ENCODE data around the gene SMURF1. TPM values are rescaled to one million over a fixed set of nuclear protein-coding genes. Genes with fewer than 3 reads are reported as not detected.

The SMURF1 gene
- total and polyA plus RNA-seq, 2 of the 8 experiments (the other 6 are each of a cell fraction or from before 2014, with no cell fraction given): 9.6 to 24.5 TPM

DNA sequence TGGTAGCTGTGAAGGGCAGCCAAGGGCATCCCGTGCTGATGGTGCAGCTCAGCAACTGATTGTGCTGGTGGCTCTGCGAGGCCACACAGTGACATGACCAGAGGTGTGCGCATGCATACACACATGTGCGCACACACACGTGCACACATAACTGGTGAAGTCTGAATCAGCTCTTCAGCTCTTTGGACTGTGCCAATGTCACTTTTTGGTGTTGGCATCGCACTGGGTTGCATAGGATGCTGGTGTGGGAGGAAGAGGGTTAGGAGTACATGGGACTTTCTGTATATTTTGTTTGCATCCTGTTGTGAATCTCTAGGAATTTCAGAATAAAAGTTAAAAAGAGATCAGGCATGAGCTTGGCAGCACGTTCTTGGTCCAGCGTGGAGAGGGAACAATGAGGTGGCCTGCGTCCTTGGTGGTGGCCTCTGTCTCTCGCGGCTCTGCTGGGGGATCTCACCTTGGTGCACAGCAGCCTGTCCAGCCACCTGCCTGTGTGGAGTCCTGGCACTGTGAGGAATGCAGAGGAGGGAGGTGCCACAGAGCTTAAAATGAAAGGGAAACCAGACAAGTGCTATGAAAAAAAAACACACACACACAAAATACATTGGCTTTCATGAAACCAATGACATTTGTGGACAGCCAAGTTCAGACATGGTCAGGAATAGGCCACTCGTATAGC is 141.6 kb downstream of the SMURF1 start:
- no peak overlapping the region for H3K4ac ChIP-seq (replicated peaks; ENCODE audit: insufficient read length, low read depth, low read length)
- H4K91ac ChIP-seq (replicated peaks; ENCODE audit: insufficient read length, low read length): no peak overlapping the region
- no peaks in the 10 kb centered on the region for H3K79me1 ChIP-seq (ENCODE audit: low read depth, low read length)
- FAIRE-seq (no peak), DNase-seq (ENCODE audit: low read depth in 1 of 2, low spot score in 2 of 2) (no peak)
- peaks cover 0 to 1% of the 10 kb centered on the region in 2 experiments for H4K20me1 ChIP-seq (replicated peaks in 1 of 2; ENCODE audit: control insufficient read depth in 1 of 2, insufficient read depth in 2 of 2, low read length in 2 of 2)
- no peak overlapping the region for H3K9ac ChIP-seq (replicated peaks in 1 of 4; ENCODE audit: extremely low read depth in 1 of 4, low read depth in 3 of 4, low read length in 3 of 4)
- peaks cover 14 to 53% (median 39%) of the 10 kb centered on the region in 4 experiments; a peak in 6 of 8 replicates for H3K36me3 ChIP-seq (ENCODE audit: control insufficient read depth in 2 of 4, insufficient read depth in 4 of 4, low read length in 3 of 4)
- H2BK120ac ChIP-seq (replicated peaks; ENCODE audit: low read depth, low read length): no peak overlapping the region
- H2BK12ac ChIP-seq (ENCODE audit: low read depth, low read length): no peak overlapping the region
- POLR2A ChIA-PET (ENCODE audit: partially characterized antibody): interaction anchor here (1.1 kb wide), 1 partner anchor 11 kb away, joined by 4 read pairs; no protein-coding TSS in a partner anchor
- H2BK15ac ChIP-seq (ENCODE audit: low read length): no peak overlapping the region
- H3K4me3 ChIP-seq (ENCODE audit: extremely low read depth in 1 of 4, insufficient read depth in 2 of 4, low read depth in 3 of 4, low read length in 4 of 4): no peak overlapping the region
- H3K18ac ChIP-seq (ENCODE audit: extremely low read depth, low read length): no peak overlapping the region
- H3K4me2 ChIP-seq (ENCODE audit: insufficient read depth in 1 of 2, low read depth in 2 of 2, low read length in 2 of 2): no peak overlapping the region
- H2AFZ ChIP-seq (ENCODE audit: low read length): no peak overlapping the region
- no peak overlapping the region for H4K8ac ChIP-seq (ENCODE audit: extremely low read depth, insufficient read depth, low read length)
- H2AK5ac ChIP-seq (ENCODE audit: low read depth, low read length): no peak overlapping the region
- H3K56ac ChIP-seq (replicated peaks; ENCODE audit: insufficient read length, low read depth, low read length): no peak overlapping the region
- H3K4me1 ChIP-seq (replicated peaks in 1 of 4; ENCODE audit: control insufficient read depth in 3 of 4, insufficient read depth in 4 of 4, low read length in 3 of 4): no peaks in the 10 kb centered on the region
- no peaks in the 10 kb centered on the region for H3K79me2 ChIP-seq (ENCODE audit: control insufficient read depth in 1 of 2, insufficient read depth in 2 of 2, low read length in 2 of 2)
- no peaks in the 10 kb centered on the region for H3K27me3 ChIP-seq (replicated peaks in 1 of 4; ENCODE audit: control insufficient read depth in 3 of 4, extremely low read depth in 1 of 4, insufficient read depth in 3 of 4, low read length in 3 of 4)
- H3K27ac ChIP-seq (ENCODE audit: low read depth, low read length): no peak overlapping the region
- H3K9me3 ChIP-seq (ENCODE audit: insufficient read depth in 2 of 2, low read depth in 1 of 2, low read length in 1 of 2): no peaks in the 10 kb centered on the region
- TF ChIP-seq GTF2F1 (IDR thresholded peaks at IDR 0.05; ENCODE audit: borderline replicate concordance, low read depth, low read length) (no peak), EGR1 (IDR thresholded peaks at IDR 0.05; ENCODE audit: borderline replicate concordance, low read depth, low read length) (no peak)
- CTCF ChIA-PET (ENCODE audit: partially characterized antibody): interaction anchor here (1.0 to 1.8 kb wide), 4 partner anchors 9 to 35 kb away, joined by 4 to 6 read pairs (median 4); no protein-coding TSS in a partner anchor
- H2BK20ac ChIP-seq (ENCODE audit: low read length): no peak overlapping the region
- no peak overlapping the region for H3K23ac ChIP-seq (ENCODE audit: insufficient read length)
- no peak overlapping the region for H3K14ac ChIP-seq (ENCODE audit: insufficient read length)
- H4K5ac ChIP-seq (ENCODE audit: insufficient read length, low read depth, low read length): no peak overlapping the region
- no peaks in the 10 kb centered on the region for H3K23me2 ChIP-seq (ENCODE audit: low read depth, low read length)
- H2BK5ac ChIP-seq (ENCODE audit: low read depth, low read length): no peak overlapping the region
- 90% methylated on average over 8 of the region's 12 CpGs; no CpG with 5 or more reads in 1 of the 2 experiments for WGBS, 2 experiments (ENCODE audit: extremely low coverage in 1 of 2, insufficient coverage in 1 of 2, insufficient read length in 1 of 2, insufficient replicate concordance in 2 of 2, low coverage in 1 of 2, low lambda C conversion rate in 2 of 2, missing lambda C conversion rate in 1 of 2)

Measured in H1 (cell line).